ENCODE measurements around the gene DNAH11.

- TF ChIP-seq RFX5 (IDR thresholded peaks at IDR 0.05; ENCODE audit: borderline replicate concordance, low read depth, low read length) (no peak), CTCF (IDR thresholded peaks at IDR 0.05; ENCODE audit: control extremely low read depth in 1 of 3, insufficient read depth in 1 of 3, low read depth in 1 of 3, low read length in 3 of 3) (no peak), CTBP2 (IDR thresholded peaks at IDR 0.05; ENCODE audit: borderline replicate concordance, insufficient read depth, insufficient read length, low read length) (no peak), SIN3A (conservative IDR thresholded peaks at IDR 0.05 in 1 of 2, IDR thresholded peaks at IDR 0.05 in 1 of 2; ENCODE audit: low read depth in 1 of 2, low read length in 2 of 2) (no peak), EZH2 (IDR thresholded peaks at IDR 0.05; ENCODE audit: low read depth, low read length, severe bottlenecking) (no peak), EP300 (IDR thresholded peaks at IDR 0.05; ENCODE audit: borderline replicate concordance in 1 of 2, low read depth in 2 of 2, low read length in 2 of 2) (no peak), E2F6 (IDR thresholded peaks at IDR 0.05) (no peak)
These were observed 396.5 kb downstream of the DNAH11 start for GRCh38 chr7:21939136-21939857.
